ENCODE results near the gene RPL10A.

RPL10A gene

DNA sequence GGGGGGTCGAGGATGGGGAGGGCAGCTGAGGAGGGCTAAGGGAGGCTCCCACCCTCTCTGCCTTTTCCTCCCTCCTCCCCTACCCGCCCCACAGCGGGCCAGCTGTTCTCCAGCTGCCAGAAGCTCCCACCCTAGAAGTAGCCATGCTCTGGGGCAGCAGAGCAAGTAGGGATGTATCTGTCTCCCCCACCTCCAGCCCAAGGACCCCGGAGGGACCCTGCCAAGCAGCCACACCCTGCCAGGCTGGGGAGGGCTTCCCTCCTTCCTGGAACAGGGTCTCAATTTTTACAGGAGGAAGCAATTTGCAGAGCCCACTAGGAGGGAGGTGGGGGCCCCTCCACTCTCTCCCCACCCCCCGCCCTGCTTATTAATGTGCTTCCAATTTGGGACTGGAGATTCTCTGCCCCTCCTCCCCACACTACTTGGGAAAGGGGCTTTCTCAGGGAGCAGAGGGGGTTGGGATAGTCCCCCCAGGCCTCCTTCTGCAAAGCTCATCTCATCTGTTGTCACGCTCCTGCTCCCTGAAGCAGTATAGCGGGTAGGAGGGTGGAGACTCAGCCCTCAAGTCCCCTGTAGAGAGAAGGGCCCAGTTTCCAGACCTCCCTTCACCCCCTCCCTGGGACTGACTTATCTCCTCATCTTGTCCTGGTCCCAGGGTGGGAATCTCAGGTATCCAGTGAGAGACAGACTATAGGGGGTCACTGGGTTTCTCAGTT lies 24.2 kb downstream of the RPL10A start:
- DNase-seq (ENCODE audit: low spot score): no peak

DNA sequence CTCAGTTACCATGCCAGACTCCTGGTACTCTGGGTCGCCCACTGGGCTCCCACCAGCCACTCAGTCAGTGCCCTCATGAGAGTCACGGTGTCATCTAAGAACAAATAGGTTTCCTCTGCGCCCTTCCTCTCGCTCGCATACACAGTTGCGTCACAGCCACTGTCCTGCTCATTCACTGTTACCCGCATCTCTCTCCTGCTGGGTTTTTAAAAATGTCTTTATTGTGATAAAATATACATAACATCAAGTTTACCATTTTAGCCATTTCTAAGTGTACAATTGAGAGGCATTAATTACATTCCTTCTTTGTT lies 24.7 kb downstream of the RPL10A start:
- DNase-seq (ENCODE audit: low spot score): no peak

DNA sequence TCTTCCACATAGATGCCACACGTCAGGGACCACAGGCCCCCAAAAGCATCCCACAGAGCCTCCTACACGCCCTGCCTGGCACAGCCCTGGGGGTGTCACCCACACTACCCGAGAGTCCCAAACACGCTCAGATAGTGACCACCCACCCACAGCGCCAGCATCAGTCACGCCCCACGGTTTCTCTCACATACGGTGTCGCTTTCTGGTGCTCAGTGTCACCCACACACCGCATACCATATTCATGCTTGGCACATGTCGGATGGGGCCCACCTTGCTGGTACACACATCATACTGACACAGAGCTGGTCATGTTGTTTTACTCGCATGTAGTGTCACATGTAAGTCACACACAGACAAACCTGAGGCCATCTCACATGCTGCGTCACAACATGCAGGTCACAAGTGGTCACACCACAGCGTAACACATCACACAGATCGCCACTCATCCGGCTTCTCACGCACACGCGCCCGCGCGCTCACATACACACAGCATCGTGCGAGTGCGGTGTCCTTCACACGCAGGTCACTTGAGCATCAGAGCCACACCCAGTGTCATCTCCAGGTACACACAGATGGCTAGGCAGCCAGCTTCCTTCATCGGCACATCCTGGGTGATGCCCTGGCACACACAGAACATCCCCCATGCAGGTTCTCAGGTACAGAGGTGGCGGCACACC lies 25.2 kb downstream of the RPL10A start:
- no peak for DNase-seq (ENCODE audit: low spot score)

DNA sequence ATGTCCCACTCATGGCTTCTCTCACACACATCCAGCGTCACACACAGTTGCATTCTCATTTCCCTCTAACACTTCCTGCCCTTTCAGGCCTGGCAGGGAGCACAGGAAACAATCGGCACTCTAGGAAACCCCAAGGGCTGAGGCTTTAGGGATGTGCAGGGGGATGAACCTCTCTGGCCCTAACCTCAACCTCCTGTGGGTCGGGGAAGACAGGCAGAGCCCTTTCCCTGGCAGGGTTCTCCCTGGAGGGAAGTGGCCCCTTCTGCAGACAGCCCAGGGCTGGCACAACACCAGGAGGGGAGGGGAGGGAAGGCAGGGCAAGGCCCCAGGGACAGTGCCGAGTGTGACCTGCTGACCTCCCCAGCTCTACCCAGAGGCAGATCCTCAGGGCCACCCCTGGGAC lies 26.0 kb downstream of the RPL10A start:
- no peak for DNase-seq (ENCODE audit: low spot score)

DNA sequence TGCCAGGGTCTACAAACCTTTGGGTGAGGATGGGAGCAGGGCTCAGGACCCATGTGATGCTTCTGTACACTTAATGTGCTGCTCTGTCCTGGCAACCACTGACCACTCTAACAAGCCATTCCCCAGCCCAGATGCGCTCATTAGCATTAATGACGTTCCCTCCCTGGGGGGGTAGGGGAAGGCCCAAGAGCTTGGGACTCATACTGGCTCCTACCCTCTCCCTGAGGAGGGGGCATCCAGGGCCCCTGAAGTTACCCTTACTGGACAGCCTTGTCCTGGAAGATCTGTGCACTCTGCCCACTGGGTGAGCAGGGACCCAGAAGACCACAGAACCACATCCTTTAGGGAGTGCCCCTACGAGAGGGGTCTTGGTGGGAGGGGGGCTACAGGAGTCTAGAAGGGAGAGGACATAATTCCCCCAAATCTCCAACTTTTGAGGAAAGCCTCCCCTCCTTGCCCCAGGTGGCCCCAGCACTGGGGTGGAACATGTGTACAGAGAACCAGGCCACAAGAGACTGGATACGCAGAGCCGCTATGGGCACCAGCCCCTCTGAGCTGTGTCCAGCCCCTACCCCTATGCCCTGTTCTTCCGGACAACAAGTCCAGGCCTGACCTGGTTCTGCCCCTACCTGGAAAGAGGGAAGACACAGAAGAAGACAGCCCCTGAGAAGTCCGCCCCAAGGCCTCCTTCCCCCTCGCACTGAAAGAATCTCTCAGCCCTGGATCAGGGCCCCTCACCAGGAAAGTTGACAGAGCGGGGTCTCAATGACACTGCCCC lies 27.2 kb downstream of the RPL10A start:
- no peak for DNase-seq (ENCODE audit: low spot score)

DNA sequence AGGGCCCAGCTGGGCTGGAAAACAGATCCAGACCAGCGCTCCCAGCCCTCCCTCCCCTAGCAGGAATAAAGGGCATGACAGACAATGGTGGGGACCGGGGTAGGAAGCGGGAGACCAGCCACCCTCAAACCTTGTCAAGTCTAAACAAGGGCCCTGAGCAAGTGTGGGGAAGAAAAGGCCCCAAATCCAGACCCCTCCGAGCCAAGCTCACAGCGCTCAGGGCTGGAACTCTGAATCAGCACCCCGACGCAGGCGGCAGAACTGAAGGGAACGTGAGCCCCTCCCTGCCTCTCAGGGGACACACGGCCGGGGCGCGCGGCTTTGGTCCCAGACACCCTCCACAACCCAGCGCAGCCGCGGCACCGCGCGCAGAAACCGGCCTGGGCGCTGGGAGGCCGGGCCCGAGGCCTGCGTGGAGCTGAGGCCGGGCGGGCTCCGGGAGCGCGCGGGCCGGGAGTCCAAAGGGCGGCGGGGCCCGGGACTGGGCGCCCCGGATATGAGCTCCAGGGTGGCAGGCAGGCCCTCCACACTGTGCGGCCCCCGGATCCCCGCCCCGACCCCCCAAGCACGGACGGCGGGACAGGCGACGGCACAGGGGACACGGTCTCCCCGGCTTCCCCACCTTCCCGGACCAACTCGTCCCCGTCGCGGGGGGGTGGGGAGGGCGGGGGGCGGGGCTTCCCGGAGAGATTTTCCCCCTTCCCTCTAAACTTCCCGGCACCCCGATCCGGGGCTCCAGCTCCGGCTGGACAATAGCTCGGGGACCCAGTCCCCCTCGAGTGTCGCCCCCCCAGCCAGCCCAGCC lies 28.0 kb downstream of the RPL10A start:
- DNase-seq (ENCODE audit: low spot score): no peak

DNA sequence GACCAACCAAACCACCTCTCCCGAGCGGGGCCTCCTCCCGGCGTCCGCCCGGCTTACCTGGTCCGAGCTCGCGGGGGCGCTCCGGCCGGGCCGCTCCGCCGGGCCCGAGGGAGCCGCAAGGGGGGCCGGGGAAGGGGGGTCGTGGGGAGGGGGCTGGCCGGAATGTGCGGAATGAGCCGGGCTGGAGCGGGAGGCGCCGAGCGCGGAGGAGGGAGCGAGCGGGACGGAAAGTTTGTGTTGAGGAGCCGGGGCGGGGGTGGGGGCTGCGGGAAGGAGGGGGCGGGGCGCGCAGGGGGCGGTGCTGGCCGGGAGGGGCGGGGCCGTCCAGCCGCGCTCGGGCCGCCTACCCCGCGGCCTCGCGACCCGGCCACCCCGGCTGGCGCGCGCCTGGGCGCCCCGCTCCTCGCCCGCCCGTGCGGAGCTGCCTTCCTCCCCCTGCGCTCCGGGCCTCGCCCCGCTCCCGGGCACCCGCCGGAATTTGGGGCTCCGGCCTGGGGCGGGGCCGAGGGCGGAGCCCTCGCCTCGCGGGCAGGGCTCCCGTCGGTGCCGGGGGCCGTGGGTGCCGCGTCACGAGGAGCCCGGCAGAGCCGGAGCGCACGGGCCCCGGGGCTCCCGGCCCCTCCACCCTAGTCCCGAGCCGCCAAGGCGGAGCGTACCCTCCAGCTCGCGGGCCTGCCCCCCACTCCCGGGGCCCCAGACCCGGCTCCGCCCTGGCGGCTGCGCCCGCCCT lies 28.8 kb downstream of the RPL10A start, which contains the start of gene TEAD3:
Gene TEAD3 (minus strand): TSS at position 239 of the 730 bp plus-strand sequence.
- DNase-seq (ENCODE audit: low spot score): peak; percentile 89

DNA sequence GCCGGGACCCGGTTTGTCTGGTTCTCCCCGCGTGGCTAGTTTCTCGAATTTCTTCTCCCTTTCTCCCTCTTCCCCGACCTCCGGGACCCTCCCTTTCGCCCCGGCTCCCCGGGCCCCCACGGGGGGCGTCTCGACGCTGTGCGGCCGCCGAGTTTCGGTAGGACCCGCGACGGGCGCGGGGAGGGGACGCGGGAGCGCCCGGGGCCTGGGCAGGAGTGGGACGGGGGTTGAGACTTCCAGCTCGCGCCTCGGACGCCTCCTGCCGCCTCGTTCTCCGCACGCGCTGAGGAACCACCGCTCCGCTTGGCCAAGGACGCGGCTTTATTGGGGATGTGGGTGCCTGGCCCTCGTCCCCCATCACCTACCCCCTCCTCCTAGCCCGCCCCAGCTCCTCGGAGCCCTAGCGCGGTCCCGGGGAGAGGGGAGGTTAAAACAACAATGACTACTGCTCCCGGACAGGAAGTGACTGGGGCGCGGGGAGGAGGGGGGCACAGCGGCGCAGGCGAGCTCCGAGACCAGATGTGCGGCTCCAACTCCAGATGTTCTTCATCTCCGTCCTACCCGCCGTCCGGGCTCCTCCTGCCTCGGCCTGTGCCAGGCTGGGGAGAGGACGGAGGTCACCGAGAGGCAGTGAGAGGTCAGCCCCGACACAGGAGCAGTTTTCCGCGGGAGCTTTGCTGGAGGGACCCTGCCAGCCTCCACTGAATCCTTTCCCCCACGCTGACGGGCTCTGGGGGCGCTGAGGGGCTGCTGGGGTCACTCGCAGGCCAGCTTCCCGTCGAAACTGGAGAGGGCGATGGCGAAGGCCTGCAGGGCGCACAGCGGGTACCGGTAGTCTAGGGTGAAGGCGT lies 29.6 kb downstream of the RPL10A start:
- DNase-seq (ENCODE audit: low spot score): peak; percentile 45

DNA sequence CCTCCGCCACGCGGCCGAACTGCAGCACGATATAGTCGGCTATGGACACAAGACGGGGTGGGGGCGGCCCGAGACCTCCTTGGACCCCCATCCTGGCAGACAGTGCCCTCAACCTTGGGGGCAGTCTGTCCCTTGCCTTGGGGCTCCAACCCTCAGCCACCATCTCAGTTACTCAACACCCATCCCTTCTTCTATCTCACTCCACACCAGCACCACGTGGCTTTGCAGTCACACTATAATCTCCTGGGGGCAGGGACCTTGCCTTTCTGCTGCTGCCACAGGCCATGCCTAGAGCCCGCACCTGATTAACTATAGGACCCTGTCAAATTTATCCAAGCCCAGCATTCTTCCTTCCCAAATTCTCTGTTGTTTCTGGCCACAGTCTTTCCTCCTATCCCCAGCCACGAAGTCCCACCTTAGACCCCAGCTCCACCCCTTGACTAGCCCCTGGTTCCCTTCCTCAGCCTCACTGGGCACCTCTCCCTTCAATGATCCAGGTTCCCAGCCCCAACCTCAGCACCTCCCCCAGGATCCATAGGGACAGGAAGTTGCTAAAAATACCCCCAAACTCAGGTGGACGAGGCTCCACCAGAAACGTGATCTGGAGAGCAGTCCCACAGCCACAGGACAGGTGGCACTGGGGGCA lies 30.3 kb downstream of the RPL10A start:
- DNase-seq (ENCODE audit: low spot score): no peak

DNA sequence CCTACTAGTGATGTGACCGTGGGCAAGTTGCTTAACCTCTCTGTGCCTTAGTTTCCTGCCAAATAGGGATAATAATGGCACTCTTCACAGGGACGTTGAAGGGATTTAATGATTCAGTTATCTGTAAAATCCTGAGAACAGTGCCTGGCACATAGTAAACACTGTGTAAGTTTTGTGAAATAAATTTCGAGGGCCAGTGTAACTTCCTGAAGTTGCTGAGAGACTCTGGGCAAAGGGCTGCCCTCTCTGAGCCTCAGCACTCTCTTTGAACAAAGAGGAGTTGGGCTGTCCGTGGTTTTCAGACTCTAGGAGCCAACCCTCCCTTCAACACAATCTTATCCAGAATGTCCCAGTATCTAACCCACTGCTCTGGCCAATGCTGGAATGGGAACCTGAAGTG lies 31.2 kb downstream of the RPL10A start:
- no peak for DNase-seq (ENCODE audit: low spot score)

DNA sequence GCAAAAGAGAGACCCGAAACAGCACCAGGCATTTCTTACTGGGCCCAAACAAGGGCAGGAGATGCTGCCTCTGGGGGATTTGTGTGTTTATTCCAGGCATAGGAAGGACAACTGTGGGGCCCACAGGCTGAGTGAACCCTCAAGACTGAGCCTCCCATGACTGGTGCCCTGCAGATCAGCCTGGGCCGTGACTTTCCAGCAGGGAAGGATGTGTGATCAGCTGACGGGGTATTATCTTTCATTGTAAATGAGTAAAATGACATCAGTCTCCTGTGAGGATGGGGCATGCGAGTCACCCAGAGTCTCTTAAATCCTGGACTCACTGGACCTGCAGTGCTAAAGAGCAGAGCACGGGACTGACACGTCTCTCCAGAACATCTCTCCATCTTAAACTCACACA lies 32.6 kb downstream of the RPL10A start:
- no peak for DNase-seq (ENCODE audit: low spot score)

DNA sequence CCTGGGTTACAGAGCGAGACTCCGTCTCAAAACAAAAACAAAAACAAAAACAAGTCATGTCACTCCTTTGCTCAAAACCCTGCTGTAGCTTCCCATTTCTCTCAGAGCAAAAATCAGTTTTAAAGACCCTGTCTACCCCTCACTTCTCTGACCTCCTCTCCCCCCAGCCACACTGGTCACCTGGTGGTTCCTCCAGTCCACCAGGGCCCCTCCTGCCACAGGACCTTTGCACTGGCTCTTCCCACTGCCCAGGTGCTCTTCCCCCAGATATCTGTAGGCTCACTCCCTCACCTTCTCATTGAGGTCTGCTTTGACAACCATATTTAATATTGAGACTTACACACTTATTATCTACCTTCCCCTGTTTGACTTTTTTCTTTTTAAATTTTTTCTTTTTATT lies 33.6 kb downstream of the RPL10A start:
- DNase-seq (ENCODE audit: low spot score): no peak

DNA sequence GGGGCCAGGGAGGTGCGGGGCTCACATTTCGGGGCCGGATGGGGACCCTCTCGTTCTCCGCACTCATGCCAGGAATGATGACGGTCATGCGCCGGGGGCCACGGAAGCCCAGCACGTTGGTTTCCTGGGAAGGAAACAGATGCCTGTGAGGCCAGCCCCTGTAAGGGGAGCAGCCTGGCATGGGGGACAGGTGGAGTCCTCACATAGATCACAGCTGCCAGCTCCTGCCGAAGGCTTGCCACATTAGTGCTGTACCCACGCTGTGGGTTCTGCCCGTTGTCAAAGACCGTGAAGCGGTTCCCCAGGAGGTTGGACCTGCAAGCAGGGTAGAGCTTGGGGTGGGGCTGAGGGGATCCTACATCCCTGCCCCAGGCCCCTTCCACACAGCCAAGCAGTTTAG lies 35.3 kb downstream of the RPL10A start:
- no peak for DNase-seq (ENCODE audit: low spot score)

DNA sequence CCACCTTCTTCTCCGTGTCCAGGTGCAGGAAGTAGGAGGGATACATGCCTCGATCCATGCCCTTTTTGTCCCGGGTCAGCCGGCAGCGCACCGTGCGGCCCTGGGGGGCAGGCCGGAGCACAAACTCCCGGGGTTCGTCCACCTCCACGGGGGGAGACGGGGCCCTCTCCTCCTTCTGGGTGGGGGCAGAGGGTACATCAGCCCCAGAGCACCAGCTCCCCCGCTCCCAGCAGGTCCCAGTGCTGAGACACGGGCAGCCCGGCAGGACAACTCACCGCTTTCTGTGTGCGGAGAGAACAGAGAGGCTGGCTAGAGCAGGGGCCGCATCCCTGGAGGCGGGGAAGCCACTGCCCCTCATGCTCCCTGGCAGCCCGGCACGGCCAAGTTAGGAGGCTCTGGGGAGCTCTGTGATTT lies 37.8 kb downstream of the RPL10A start:
- no peak for DNase-seq (ENCODE audit: low spot score)

DNA sequence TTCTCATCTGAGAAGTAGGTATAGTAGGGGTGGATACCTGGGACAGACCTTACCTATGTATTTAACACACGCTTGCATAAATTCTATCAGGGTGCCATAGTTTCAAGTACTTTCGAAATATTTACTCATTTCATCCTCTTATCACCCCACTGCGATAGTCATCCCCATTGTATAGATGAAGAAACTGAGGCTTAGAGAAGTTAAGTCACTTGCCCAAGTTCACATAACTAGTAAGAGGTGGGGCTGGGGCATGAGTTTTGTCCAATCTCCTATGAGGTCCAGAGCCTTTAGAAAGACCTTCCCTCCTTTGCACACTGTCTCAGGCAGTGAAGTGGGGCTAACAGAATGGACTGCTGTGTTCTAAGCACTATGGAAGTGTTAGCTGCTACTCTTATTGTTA lies 38.3 kb downstream of the RPL10A start:
- no peak for DNase-seq (ENCODE audit: low spot score)

DNA sequence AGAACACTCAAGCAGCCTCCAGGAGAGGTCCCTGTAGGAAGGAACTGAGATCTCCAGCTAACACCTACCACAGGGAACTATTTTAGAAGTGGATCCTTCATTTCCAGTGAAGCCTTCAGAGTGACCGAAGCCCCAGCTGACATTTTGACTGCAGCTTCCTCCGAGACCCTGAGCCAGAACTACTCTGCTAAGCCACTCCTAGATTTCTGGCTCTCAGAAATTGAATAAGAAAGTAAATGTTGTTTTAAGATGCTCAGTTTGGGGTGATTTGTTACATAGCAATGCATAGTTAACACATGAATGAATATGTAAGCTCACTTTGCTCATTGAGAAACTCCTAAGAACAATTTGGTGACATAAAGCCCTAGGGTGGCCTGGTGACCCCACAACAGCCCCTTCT lies 39.0 kb downstream of the RPL10A start:
- DNase-seq (ENCODE audit: low spot score): no peak

DNA sequence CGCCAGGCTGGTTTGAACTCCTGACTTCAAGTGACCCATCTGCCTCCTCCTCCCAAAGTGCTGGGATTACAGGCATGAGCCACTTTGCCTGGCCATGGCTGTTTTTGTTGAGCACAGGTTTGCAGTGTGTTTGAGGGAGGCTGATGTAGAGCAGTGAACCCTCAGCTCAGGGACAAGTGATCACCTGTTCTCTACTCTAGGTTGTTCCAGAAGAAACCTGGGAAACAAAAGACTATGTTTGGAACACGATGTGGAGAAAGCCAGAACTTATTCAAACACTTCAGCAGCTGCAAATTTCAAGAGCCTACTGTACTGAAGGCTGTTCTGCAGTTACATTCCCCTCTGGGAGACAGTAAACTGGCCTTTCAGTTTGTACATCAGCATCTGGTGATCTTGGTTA lies 39.8 kb downstream of the RPL10A start:
- no peak for DNase-seq (ENCODE audit: low spot score)

DNA sequence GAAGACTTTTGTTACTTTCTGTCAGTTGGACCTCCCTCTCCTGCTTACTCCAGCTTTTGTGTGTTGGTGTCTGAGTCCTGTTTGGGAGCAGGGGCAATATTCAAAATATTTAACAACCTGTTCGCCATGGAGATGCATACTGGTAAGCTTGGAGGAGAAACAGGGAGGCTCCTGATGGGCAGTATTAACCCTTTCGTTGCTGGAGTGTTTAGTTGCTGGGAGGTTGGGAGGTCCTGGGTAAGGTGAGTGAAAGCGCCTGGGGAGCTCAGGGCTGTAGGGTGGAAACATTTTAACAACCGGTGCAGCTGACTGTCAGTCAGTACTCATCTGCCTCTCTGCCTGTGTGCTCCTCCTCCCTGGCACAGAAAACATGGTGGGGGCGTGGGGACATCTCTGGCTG lies 40.3 kb downstream of the RPL10A start:
- DNase-seq (ENCODE audit: low spot score): no peak

DNA sequence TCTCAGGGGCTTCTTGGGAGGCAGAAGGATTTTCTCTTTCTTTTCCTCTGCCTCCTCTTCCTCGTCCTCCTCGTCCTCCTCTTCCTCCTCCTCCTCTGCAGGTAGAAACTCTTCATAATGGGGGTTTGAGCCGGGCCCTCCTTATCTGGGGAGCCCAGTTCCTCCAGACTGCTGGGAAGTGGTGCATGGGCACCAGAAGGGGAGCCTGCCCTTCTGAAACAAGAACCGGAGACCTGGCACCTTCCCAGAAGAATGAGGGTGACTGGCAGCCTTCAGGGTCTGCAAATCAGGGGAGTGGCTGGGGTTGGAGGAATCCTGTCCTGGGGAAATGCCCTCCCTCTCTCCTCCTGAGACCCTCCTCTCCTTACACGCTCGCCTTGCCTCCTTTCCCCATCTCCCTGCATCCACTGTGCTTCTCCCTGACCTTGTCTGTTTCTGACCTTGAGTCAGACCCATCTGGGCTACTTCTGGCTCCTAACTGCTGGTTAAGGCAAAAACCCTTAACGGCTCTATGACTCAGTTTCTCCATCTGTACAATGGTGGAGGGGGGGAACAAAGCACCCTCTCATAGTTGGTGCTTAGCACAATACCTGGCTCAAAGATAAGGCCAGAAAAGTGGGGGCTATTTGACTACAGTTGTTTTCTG lies 42.8 kb downstream of the RPL10A start:
- DNase-seq (ENCODE audit: low spot score): no peak

DNA sequence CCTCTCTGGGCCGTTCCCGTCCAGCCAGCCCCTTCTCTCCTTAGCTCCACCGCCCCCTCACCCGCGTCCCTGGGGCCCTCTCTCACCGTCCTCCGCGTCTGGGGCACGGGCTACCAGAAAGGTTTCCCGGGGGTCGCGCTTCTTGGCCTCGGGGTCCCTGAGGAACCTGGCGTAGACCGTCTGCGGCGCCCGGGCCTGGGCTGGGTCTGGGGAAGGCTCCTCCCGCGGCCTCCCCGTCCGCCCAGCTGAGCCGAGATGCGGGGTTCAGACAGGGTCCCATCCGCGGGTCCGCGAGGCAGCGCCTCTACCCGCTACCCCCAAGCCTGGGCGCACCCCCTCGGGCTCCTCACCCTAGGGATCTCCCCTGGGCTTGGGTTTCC lies 43.4 kb downstream of the RPL10A start:
- DNase-seq (ENCODE audit: low spot score): no peak

All from germinal center (tissue), 1 donor.